Right cardiac atrium (tissue), 5 donors: ENCODE results near the gene SCN2B. TPM values are rescaled to one million over a fixed set of nuclear protein-coding genes. Genes with fewer than 3 reads are reported as not detected.

ENCODE experiments used
- ATAC-seq, 2 donors: fragments of 200-7000 bp; cut with Tn5 transposase; one replicate each; pipeline versions ENCODE4 v1.8.0 to v1.9.1; 2020; ENCODE audit warnings: moderate library complexity in 2 of 2, mild to moderate bottlenecking in 1 of 2
- DNase-seq, 3 donors: peaks; one replicate each; pipeline ENCODE4 v3.0.0-alpha.2; 2020
- H3K27ac ChIP-seq: one replicate; pipeline ENCODE4 v1.5.1; 2013; ENCODE audit warnings: mild to moderate bottlenecking, low read length, control low read depth, moderate library complexity
- H3K27me3 ChIP-seq: one replicate; pipeline ENCODE4 v1.6.1; 2013; ENCODE audit not compliant: control insufficient read depth, insufficient read depth
- H3K4me1 ChIP-seq: one replicate; pipeline ENCODE4 v1.6.1; 2013; ENCODE audit warnings: low read length; ENCODE audit not compliant: control insufficient read depth, insufficient read depth
- H3K4me3 ChIP-seq: one replicate; pipeline ENCODE4 v1.5.1; 2013; ENCODE audit warnings: low read length, control low read depth
- H3K9me3 ChIP-seq: one replicate; pipeline ENCODE4 v1.6.1; 2013; ENCODE audit warnings: low read length; ENCODE audit not compliant: control insufficient read depth
- WGBS: extraction: QIAGEN DNeasy Blood & Tissue Kit; methylation state at CpG from one replicate; pipeline ENCODE4 v1.1.7; 2013; 5-methylcytosine and 5-hydroxymethylcytosine counted together
- intact Hi-C, 4 donors: fragments of 100-400 bp; cut with DNase I; formaldehyde crosslinking; loops; one replicate each; pipeline versions ENCODE4 v1.11.0 to v1.14.0; 2022 to 2023
- polyA plus RNA-seq: library from polyadenylated mRNA; stranded (reverse); fragments of 200-250 nt; gene quantifications from one replicate; pipeline ENCODE4 v1.2.3, GENCODE V29; 2013
- total RNA-seq, 4 donors: library from RNA; stranded (reverse); fragmentation: NEBNext Ultra II Directional; extraction: Animal tissue kit (Norgen Biotek cat#: 25700); gene quantifications; one replicate each; pipeline ENCODE4 v1.2.1, GENCODE V29; 2021
- donor health status: healthy with polysubstance abuse.
- donor health status: DM: no; HTN: yes; CAD: no.
- donor health status: DM: no; HTN: no; CAD: no.
- donor health status: DM: no; HTN: yes; CAD: no; lungs with severe emphysema.
- donor health status: DM: yes; HTN: yes; CAD: no.

The SCN2B gene
- total and polyA plus RNA-seq, 5 donors = 2.1 to 11.7 (median 4.3) TPM

DNA sequence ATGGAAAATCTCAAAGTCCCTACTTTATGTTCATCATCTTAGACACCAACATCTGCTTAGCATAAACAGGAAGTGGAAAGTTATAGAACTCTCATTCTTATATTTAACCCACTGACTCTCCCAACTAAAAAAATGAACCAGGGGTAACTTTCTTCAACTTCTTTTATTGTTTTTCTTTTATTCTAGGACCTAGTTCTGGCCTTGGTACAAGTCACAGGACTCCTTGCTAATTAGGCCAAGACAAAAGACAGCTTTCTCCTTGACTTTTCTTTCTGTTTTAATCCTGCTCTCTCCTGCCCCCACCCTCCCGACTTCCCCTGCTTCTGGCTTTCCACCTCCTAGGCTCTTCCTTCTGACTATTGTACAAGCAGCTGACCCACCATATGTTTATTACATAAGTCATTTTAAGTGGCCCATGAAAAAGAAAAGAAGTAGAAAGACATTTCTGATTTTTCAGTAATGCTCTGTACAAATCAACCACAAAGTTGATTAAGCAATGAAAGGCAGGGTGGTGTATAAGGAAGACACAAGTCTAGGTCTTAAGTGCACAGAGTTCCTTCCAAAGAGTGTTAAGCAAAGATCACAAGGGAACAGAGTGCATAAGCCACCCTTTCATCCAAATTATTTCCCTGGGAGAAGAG lies 30.1 kb upstream of the SCN2B start:
- intact Hi-C loops = no loop called here
- ATAC-seq (peak; percentile 72 to 80), DNase-seq (peak in 1 of 3 donors; percentile 50)
- H3K4me3 ChIP-seq = no peak overlapping the region
- no peaks in the 10 kb centered on the region for H3K27me3 ChIP-seq
- H3K27ac ChIP-seq = no peak overlapping the region
- no peaks in the 10 kb centered on the region for H3K9me3 ChIP-seq
- WGBS = 29% methylated on average over 1 of the region's 1 CpG
- peaks cover 4% of the 10 kb centered on the region for H3K4me1 ChIP-seq

DNA sequence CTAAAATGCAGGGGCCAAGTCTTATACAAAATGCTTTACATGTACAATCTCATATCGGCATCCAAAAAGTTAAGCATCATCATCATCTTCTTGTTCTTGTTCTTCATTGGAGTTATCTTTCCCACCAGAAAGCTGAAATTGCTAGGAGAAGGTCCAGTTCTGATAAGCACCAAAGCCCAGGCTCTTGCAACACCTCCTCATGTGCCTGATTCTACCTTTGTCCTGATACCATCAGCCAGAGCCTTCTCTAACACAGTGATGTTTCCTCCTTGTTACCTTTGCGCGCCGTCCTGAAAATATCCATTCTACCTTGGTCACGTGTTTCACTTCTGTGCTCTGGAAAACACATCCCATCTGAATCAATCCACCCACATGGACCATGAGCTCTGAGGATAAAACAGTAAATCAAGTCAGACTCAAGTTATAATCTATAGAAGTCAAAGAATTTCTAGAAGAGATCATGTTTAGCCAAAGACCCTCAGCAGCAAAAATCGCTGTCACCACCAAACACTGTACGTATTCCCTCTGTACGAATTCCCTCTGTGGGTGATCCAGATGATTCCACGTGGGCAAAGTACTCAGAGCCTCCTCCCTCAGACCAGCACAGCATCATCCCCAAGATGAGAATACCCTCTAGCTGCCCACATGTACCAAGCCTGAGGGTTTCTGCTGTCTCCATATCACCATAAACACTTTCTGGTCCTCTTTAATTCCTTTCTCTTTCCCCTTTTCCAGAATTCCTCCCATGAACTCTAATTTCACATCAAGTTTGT lies 29.4 kb upstream of the SCN2B start:
- no peak for ATAC-seq
- Histone ChIP-seq H3K9me3 (no peaks in the 10 kb centered on the region), H3K4me3 (no peak overlapping the region), H3K27ac (no peak overlapping the region), H3K27me3 (no peaks in the 10 kb centered on the region), H3K4me1 (peaks cover 4% of the 10 kb centered on the region)
- whole genome bisulfite sequencing = 92% methylated on average over 9 of the region's 9 CpGs
- no peak for DNase-seq
- intact Hi-C loops = no loop called here

DNA sequence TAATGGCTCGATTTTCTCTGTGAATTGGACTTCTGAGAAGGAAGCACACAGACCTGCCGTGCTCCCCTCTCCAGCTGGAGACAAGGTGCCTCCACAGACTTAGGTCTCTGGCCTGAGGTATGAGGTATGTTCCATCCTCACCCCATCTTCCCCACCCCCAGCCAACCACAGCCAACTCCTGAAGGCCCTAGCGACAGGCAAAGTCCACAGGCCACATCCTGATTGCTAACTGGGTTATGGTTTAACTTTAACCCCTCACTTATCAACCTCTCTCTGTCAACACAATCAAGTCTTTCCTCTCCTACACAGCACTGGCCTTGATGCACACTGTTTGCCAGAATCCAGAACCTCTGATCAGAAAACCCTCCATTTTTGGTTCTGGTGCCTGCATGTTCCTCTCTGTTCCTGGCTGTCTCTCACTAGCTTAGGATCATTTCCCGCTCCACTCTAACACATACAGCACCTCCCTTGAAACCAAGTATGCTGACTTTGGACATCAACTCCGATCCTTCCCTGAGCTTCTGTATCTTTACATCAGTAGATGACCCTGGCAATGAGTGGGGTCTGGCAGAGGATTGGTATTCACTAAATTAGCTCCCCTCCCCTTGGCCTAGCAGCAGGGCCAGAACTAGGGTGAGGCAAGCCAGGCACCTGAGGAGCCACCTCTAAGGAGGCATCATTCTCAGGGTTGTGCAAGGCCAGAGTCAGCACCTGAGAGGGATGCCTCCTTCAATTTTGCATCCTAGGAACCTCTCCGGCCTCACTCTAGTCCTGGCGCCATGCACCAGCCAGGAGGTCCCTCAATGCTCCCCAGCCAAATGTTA lies 26.4 kb upstream of the SCN2B start:
- H3K27me3 ChIP-seq = no peaks in the 10 kb centered on the region
- WGBS = 78% methylated on average over 7 of the region's 7 CpGs
- DNase-seq (no peak), ATAC-seq (no peak)
- H3K4me1 ChIP-seq = peaks cover 2% of the 10 kb centered on the region
- no peak overlapping the region for H3K4me3 ChIP-seq
- intact Hi-C loops = no loop called here
- H3K9me3 ChIP-seq = no peaks in the 10 kb centered on the region
- H3K27ac ChIP-seq = no peak overlapping the region

DNA sequence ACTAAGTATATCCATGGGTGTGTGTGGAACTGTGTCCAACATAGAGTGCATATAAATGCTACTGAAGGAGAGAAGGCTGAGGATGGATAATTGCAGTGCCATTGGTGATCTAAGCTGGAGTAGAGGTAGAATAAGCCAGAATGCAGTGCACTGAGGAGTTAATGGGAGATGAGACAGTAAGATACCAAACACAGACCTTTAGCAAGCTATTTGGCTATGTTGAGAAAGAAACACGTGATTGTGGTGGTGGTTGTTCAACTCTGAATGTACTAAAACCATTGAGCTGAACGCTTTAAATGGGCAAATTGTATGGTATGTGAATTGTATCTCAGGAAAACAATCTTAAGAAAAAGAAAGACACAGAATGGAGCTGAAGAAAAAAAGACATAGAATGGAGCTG lies 25.5 kb upstream of the SCN2B start:
- H3K4me3 ChIP-seq = no peak overlapping the region
- DNase-seq = no peak
- H3K4me1 ChIP-seq = no peaks in the 10 kb centered on the region
- H3K27ac ChIP-seq = no peak overlapping the region
- 85% methylated on average over 2 of the region's 2 CpGs for WGBS
- H3K9me3 ChIP-seq = no peaks in the 10 kb centered on the region
- no peaks in the 10 kb centered on the region for H3K27me3 ChIP-seq
- intact Hi-C loops = no loop called here
- ATAC-seq = no peak

DNA sequence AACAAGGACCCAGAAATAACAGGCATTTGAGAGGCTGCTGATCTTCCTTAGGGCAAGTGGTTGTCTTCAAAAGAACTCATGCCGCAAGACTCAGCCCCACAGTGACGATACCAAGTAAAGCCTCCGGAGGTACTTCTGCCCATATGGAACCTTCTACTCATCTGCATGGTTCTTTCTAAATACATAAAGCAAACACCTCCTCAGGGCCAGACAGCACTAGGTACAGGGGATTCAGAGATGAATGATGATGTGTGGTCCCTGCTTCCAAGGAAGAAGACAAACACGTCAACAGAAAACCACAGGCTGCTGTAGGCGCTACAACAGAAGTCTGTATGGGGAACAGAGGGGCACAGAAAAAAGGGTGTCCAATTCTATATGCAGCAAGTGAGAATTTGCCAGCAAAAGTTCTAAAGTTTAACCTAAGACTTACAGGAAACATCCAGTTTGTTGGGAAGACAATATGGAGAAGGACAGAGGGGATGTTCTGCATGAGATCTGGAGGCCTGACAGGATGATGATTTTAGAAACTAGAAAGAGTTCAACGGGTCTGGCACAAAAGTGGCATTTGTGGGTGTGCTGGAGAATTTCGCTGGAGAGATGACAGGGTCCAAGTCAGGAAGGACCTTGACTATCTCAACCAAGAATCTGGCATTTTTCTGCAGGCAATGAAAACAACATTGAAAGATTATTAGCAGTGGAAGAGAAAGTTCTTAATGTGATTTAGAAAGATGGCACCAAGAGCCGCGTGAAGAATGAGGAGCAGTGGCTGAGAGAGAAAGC lies 24.7 kb upstream of the SCN2B start:
- 89% methylated on average over 9 of the region's 9 CpGs for WGBS
- no peak overlapping the region for H3K27ac ChIP-seq
- H3K4me3 ChIP-seq = no peak overlapping the region
- ATAC-seq (no peak), DNase-seq (no peak)
- intact Hi-C loops = no loop called here
- H3K27me3 ChIP-seq = no peaks in the 10 kb centered on the region
- no peaks in the 10 kb centered on the region for H3K9me3 ChIP-seq
- H3K4me1 ChIP-seq = no peaks in the 10 kb centered on the region

DNA sequence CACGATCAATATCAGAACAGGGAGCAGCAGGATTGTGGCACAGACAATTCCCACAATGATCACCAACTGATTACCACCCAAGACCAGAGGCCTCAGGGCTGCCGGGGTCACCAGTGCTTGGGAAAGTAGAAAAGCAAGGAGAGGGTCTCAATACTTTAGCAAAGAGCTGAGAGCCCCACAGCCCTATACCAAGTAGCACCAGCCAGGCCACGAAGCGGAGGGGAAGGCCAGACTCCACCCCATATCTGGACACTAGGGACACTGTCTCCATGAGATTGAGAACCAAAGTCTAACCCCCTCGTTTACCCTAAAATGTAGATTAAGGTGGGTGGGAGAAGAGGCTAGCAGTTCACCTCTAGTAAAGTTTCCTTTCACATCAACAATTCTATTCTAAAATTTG lies 24.1 kb upstream of the SCN2B start:
- no peaks in the 10 kb centered on the region for H3K4me1 ChIP-seq
- WGBS = 84% methylated on average over 5 of the region's 5 CpGs
- no peaks in the 10 kb centered on the region for H3K9me3 ChIP-seq
- no peaks in the 10 kb centered on the region for H3K27me3 ChIP-seq
- DNase-seq = no peak
- intact Hi-C loops = no loop called here
- H3K4me3 ChIP-seq = no peak overlapping the region
- no peak overlapping the region for H3K27ac ChIP-seq
- ATAC-seq = no peak

DNA sequence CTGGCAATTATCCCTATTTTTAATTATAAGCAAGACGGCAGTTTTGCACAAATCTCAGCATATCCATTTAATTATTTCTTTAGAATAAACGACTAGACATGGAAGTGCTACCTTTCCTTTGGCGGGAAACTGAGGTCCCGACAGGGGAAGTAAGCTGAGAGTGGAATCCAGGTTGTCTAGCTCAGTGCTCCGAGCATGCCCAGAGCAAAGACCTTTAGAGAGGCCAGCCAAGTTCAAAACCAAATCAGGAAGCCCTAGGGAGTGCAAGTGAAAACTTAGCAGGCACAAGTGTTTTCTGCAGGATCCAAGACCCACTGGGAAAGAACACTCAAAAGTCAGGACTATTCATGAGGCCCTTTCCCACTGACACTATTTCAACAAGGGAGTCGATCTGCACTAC lies 22.7 kb upstream of the SCN2B start:
- no peaks in the 10 kb centered on the region for H3K9me3 ChIP-seq
- H3K27me3 ChIP-seq = no peaks in the 10 kb centered on the region
- H3K4me3 ChIP-seq = no peak overlapping the region
- WGBS = 60% methylated on average over 6 of the region's 6 CpGs
- intact Hi-C loops = loop anchor here in 3 of 4 donors (2.0 to 10.0 kb wide), 4 partner anchors 92 to 286 kb away; partner anchors contain the start of gene UBE4A (in 1 of the 3)
- no peak overlapping the region for H3K27ac ChIP-seq
- ATAC-seq = no peak
- peaks cover 3% of the 10 kb centered on the region for H3K4me1 ChIP-seq
- no peak for DNase-seq

DNA sequence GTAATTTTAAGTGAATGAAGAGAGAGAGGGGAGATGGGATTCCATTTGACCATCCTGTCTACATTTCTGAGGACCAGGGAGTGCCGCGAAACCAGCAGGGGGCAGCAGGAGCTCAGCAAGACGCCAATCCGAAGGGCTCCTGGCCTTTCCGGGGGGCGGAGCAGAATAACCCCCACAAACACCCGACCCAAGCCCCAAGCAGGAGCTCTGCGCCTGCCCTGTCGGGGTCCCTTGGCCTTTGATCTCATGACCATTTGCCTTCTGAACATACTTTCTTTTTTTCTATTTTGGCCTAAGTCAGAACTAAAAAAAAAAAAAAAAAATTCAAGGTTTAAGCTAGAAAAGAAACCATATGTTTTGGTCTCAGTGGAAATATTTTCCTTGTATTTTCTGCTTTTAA lies 21.9 kb upstream of the SCN2B start:
- peaks cover 3% of the 10 kb centered on the region for H3K4me1 ChIP-seq
- ATAC-seq (peak; percentile 56 to 72), DNase-seq (peak; percentile 87 to 94 (median 93))
- no peaks in the 10 kb centered on the region for H3K27me3 ChIP-seq
- H3K9me3 ChIP-seq = no peaks in the 10 kb centered on the region
- 2% methylated on average over 9 of the region's 9 CpGs for WGBS
- intact Hi-C loops = loop anchor here in 3 of 4 donors (2.0 to 10.0 kb wide), 4 partner anchors 92 to 286 kb away; partner anchors contain the start of gene UBE4A (in 1 of the 3)
- H3K4me3 ChIP-seq = no peak overlapping the region
- H3K27ac ChIP-seq = no peak overlapping the region

DNA sequence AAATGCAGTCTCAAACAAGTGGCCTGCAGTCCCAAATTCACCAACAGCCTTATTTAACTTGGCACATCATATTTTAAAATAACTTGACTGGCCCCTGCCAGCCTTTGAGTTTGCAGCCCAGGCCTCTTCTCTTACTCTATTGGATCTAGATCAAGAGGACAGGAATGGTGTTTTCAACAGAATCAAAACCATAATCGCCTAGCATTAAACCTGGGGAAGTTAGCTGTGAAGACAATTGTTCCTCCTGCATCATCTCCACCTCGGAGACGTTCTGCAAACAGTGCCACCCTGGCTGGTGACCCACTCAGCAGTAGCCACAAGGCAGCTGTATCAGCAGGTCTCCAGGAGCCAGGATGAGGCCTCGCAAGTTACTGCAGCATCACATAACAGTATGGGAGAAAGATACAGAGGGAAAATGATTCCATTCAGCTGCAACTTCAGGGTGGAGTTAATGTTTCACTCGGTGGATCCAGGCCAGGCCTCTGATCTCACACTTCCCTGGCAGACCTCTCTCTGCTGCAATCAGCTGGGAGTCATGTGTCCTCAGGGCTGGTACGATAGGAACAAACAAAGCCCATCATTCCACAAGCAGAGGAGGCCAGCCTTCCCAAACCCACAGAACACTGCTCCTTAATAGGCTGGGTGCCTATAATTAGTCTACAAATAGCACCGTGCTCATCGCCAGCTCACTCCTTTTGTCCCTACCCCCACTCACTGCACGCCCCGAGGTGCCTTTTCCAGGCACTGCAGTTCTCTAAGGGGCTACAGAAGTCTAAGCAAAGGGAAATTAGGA lies 18.6 kb upstream of the SCN2B start:
- Histone ChIP-seq H3K9me3 (no peaks in the 10 kb centered on the region), H3K27me3 (no peaks in the 10 kb centered on the region), H3K4me1 (peaks cover 3% of the 10 kb centered on the region), H3K27ac (peak overlapping the region; percentile 97), H3K4me3 (no peak overlapping the region)
- WGBS = 24% methylated on average over 10 of the region's 10 CpGs
- intact Hi-C loops = loop anchor here in 2 of 4 donors (5.0 to 10.0 kb wide), 3 partner anchors 157 to 290 kb away; partner anchors contain the start of gene UBE4A (in 1 of the 2)
- DNase-seq (peak; percentile 87 to 93 (median 88)), ATAC-seq (peak; percentile 98)
